MCF 10A (cell line): ENCODE results near the gene ALDH3B2. TPM values are rescaled to one million over a fixed set of nuclear protein-coding genes. Genes with fewer than 3 reads are reported as not detected.

Experiments
- BruUV-seq: library from RNA; stranded (reverse); fragments of 400-500 nt; replicated peaks from 2 replicates; lab custom pipeline; 2021; lab: Mats Ljungman, UMichigan
- CTCF ChIA-PET: fragments of 300-600 bp; sonication (Branson Sonifier 250); formaldehyde crosslinking; extraction: SDS; loops from one replicate; lab custom pipeline; 2021; ENCODE audit warnings: antibody characterized with exemption, inconsistent platforms; lab: Yijun Ruan, JAX
- POLR2A ChIA-PET: fragments of 300-600, 350-650 bp; sonication (Branson Sonifier 250); formaldehyde crosslinking; extraction: SDS; loops from one replicate; lab custom pipeline; 2020; ENCODE audit warnings: antibody characterized with exemption, inconsistent platforms; lab: Yijun Ruan, JAX
- DNase-seq: peaks from one replicate; pipeline ENCODE4 v3.0.0-alpha.2; 2018; ENCODE audit not compliant: unreplicated experiment
- H3K27ac Mint-ChIP-seq: one replicate; pipeline ENCODE4 v1.8.0; 2022; ENCODE audit warnings: mild to moderate bottlenecking, low read depth, mixed read lengths; ENCODE audit not compliant: unreplicated experiment
- H3K27me3 Mint-ChIP-seq: one replicate; pipeline ENCODE4 v1.8.0; 2022; ENCODE audit warnings: mixed read lengths; ENCODE audit not compliant: insufficient read depth, unreplicated experiment
- H3K36me3 Mint-ChIP-seq: one replicate; pipeline ENCODE4 v1.8.0; 2022; ENCODE audit warnings: mild to moderate bottlenecking, moderate library complexity, mixed read lengths; ENCODE audit not compliant: insufficient read depth, unreplicated experiment
- H3K4me1 Mint-ChIP-seq: one replicate; pipeline ENCODE4 v1.8.0; 2022; ENCODE audit warnings: mixed read lengths; ENCODE audit not compliant: insufficient read depth, unreplicated experiment
- H3K4me3 Mint-ChIP-seq: one replicate; pipeline ENCODE4 v1.8.0; 2022; ENCODE audit warnings: mild to moderate bottlenecking, moderate library complexity, mixed read lengths; ENCODE audit not compliant: unreplicated experiment
- H3K9me3 Mint-ChIP-seq: one replicate; pipeline ENCODE4 v1.8.0; 2022; ENCODE audit warnings: mixed read lengths; ENCODE audit not compliant: unreplicated experiment
- intact Hi-C: fragments of 100-400 bp; cut with micrococcal nuclease; formaldehyde crosslinking; loops from 2 replicates; pipeline ENCODE4 v1.14.1; 2022
- total RNA-seq: library from RNA; stranded (reverse); gene quantifications from 2 replicates; pipeline ENCODE4 v1.2.3, GENCODE V29; 2022
- TF ChIP-seq, protein P1 (sequence below): fragments of 200-600 bp; IDR thresholded peaks from one replicate; pipeline ENCODE4 v1.8.0; 2022; ENCODE audit warnings: antibody characterized with exemption, mild to moderate bottlenecking; ENCODE audit not compliant: unreplicated experiment

ALDH3B2 gene
- total RNA-seq, 1 experiment from 2014 or later: not detected

DNA sequence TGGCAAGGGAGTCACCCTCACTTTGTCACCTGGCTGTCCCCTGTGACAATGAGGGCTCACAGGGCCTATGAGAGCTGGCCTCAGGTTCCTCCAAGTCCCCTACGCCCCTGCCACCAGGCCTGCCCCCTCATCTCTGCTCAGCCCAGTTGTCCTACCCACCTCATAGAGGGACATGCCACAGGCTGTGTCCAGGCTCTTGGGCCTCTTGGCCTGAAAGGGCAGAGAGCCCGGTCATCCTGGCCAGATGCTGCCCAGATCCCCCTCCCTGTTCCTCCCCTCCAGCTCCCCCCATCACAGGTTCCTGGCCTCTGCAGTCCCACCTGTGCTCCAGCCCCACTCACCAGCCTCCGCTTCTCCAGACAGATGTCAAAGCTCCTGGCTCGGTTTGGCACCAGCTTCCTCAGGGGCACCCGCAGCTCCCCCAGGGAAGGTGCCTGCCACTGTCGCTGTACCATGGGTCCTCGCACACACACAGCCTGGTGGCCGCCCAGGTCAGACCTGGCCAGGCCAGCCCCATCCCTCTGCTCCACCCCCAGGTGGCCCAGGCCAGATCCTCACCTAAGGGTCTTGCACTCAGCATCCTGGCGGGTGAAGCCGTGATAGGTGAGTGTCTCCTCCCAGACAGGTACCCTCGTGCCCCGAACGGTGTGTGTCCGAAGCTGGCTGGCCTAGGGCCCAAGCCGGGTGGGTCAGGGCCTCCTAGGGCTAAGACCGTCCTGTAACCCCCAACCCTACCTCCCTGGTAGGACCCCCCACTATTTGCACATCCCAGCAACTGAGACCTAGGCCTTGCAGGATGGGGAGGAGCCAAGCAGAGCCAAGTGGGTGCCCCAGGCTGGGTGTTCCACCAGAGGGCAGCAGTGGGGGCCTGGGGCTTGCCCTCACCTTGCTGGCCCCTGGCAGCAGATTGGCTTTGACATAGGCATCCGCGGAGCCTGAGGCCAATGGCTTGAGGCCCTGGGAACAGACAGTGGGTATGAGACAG is 59.4 kb downstream of the ALDH3B2 start:
- peak overlapping the region; percentile 53 for H3K4me3 Mint-ChIP-seq
- intact Hi-C loops: no loop called here
- peaks cover 4% of the 10 kb centered on the region for H3K4me1 Mint-ChIP-seq
- no peaks in the 10 kb centered on the region for H3K9me3 Mint-ChIP-seq
- ChIA-PET POLR2A (interaction anchor here (1.5 to 2.4 kb wide), 4 partner anchors 21 to 33 kb away, joined by 4 to 16 read pairs (median 8); partner anchors contain the start of gene GSTP1), CTCF (interaction anchor here (0.5 to 3.0 kb wide), 13 partner anchors 12 to 506 kb away, joined by 3 to 12 read pairs (median 3); partner anchors contain the start of genes GSTP1 and TMEM134)
- TF ChIP-seq, protein P1, sequence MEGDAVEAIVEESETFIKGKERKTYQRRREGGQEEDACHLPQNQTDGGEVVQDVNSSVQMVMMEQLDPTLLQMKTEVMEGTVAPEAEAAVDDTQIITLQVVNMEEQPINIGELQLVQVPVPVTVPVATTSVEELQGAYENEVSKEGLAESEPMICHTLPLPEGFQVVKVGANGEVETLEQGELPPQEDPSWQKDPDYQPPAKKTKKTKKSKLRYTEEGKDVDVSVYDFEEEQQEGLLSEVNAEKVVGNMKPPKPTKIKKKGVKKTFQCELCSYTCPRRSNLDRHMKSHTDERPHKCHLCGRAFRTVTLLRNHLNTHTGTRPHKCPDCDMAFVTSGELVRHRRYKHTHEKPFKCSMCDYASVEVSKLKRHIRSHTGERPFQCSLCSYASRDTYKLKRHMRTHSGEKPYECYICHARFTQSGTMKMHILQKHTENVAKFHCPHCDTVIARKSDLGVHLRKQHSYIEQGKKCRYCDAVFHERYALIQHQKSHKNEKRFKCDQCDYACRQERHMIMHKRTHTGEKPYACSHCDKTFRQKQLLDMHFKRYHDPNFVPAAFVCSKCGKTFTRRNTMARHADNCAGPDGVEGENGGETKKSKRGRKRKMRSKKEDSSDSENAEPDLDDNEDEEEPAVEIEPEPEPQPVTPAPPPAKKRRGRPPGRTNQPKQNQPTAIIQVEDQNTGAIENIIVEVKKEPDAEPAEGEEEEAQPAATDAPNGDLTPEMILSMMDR: peak; percentile 51
- BruUV-seq: no TSS peak
- peaks cover 19% of the 10 kb centered on the region for H3K27me3 Mint-ChIP-seq
- DNase-seq: peak; percentile 52
- peak overlapping the region; percentile 79 for H3K27ac Mint-ChIP-seq
- peaks cover 17% of the 10 kb centered on the region for H3K36me3 Mint-ChIP-seq

DNA sequence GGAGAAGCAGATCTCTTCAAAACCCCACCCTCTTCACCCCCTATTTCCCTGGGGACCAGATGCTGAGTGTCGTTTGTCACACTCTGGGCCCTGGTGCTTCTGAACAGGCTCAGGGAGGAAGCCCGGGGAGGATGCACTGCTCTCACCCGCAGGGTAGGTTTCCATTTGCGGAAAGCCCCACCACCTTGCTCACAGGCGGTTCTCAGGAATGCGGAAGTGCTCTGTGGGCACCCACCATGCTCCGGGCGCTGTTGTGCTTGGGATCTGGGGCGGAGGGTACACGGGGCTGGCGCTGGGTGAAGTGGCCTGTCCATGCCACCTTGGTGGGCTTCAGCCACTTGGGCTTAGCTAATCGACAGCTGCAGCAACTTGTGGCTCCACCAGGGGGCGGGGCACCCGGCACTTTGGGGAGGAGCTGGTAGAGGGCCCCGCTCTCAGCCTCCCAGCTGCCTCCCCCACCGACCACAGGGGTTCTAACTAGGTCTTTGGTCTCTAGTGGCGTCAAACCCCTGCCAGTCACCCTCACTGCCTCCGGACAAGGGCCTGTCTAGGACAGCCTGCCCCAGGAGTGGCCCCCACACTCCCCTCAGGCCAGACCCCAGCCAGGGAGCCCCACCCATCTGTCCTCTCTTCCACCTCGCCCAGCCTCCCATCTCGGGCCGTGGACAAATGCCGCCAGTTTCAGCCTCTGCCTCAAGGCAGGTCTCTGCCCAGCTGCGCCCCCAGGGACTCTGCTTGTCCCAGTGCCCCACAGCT is 60.3 kb downstream of the ALDH3B2 start:
- Mint-ChIP-seq H3K4me3 (peak overlapping the region; percentile 53), H3K4me1 (peaks cover 4% of the 10 kb centered on the region), H3K9me3 (no peaks in the 10 kb centered on the region), H3K27ac (peak overlapping the region; percentile 79), H3K27me3 (peaks cover 19% of the 10 kb centered on the region), H3K36me3 (peaks cover 21% of the 10 kb centered on the region)
- TF ChIP-seq, protein P1: peak; percentile 90
- intact Hi-C loops: no loop called here
- no TSS peak for BruUV-seq
- POLR2A ChIA-PET: interaction anchor here (1.5 to 2.4 kb wide), 4 partner anchors 21 to 32 kb away, joined by 4 to 16 read pairs (median 8); partner anchors contain the start of gene GSTP1
- DNase-seq: peak; percentile 54
- CTCF ChIA-PET: interaction anchor here (0.5 to 3.0 kb wide), 11 partner anchors 13 to 505 kb away, joined by 3 to 12 read pairs (median 3); partner anchors contain the start of genes GSTP1 and TMEM134

DNA sequence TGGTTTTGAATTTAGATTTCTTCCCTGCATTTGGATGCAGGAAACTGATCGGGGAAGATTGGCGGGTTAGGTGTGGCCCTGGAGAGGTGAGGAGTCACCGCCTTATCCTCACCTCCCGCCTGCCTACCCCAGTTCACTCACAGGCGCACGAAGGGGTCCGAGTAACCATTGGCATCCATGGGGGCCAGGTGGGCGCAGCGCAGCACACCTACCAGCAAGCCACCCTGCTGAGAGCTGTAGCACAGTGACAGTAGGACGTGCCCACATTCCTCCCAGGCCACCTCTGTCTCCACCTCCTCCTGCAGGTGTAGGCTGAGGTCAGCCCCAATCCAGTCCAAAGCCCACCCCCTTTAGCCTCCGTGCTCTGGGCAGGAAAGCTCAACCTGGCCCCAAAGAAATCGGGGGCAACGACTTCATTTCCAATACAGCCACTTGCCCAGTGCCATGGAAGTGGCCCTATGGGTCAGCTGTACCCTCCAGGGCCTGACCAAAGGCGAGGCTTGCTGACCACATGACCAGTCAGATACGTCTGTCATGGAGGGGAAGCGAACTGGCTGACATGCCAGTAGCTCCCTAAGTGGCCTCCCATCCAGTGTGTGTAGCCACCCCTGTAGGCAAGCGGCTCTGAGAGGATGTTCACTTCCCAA is 61.0 kb downstream of the ALDH3B2 start:
- CTCF ChIA-PET: interaction anchor here (0.5 to 3.0 kb wide), 6 partner anchors 14 to 145 kb away, joined by 3 to 12 read pairs (median 4); partner anchors contain the start of genes NUDT8 and TMEM134
- intact Hi-C loops: no loop called here
- no peaks in the 10 kb centered on the region for H3K9me3 Mint-ChIP-seq
- BruUV-seq: no TSS peak
- peak overlapping the region; percentile 79 for H3K27ac Mint-ChIP-seq
- peaks cover 28% of the 10 kb centered on the region for H3K36me3 Mint-ChIP-seq
- POLR2A ChIA-PET: interaction anchor here (0.7 to 2.4 kb wide), 5 partner anchors 20 to 42 kb away, joined by 3 to 16 read pairs (median 5); partner anchors contain the start of gene GSTP1
- peaks cover 19% of the 10 kb centered on the region for H3K27me3 Mint-ChIP-seq
- peak overlapping the region; percentile 53 for H3K4me3 Mint-ChIP-seq
- TF ChIP-seq, protein P1: no peak
- DNase-seq: no peak
- peaks cover 4% of the 10 kb centered on the region for H3K4me1 Mint-ChIP-seq
